Stimulated activated CD4-positive, alpha-beta T cell treated with anti-CD3 and anti-CD28 coated beads, Interleukin-15, amount 100 ng/mL, for 1 hour (primary cell): ENCODE data around the gene ZNF766.
"Not testable (repeated sequence)": the region's sequence is repeated elsewhere in the genome, so short reads cannot be mapped to it uniquely, and the experiment has no call there.

Experiments used
- DNase-seq, 2 donors: peaks; one replicate each; pipeline ENCODE4 v3.0.0-alpha.2; 2020; ENCODE audit warnings: low read depth in 1 of 2, low spot score in 1 of 2

ZNF766 gene

DNA sequence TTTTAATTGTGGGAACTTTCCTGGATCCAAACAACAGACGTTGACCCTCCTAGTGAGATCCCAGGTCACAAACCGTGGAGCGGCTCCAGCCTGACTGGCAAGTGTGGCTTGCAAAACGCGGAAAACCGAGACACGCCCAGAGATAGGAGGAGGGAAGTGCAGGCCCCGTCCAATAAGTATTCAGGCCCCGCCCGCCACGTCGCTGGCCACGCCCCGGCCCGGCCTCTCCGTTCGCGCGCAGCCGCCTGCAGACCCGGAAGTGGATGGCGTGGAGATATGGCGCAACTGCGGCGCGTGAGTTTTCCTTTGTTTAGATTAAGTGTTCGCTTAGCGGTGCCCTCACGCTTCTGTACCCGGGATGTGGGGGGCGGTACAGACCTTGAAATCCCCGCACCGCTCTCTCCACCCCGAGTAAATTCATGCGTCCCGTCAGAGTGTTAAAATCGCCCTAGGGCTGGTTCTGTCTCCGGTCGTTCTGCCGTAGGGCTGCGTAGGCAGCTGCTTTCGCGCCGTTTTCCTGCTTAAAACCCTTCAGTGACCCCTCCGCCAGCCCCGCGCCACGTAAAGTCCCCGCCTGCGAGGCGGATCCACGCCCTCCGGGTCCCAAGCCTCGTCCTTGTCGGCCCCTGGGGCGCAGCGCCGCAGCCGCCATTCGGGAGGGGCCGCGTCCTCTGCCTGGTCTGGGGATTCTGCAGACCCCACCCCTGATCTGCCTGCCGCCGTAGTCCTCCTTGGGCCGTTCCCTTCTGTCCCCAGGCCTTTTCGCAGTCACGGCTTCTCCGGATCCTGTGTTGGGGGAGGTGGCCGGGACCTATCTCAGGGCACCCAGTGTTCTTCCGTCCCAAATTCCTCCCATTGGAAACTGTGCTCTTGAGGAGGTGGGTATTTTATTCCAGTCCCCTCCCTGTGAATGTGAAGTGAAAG, at the start of gene ZNF766:
TSS of gene ZNF766 (plus strand) at position 250 of the 924 bp plus-strand sequence. CDS start at position 277, 27 bp downstream.
- DNase-seq: peak; percentile 95 to 98

DNA sequence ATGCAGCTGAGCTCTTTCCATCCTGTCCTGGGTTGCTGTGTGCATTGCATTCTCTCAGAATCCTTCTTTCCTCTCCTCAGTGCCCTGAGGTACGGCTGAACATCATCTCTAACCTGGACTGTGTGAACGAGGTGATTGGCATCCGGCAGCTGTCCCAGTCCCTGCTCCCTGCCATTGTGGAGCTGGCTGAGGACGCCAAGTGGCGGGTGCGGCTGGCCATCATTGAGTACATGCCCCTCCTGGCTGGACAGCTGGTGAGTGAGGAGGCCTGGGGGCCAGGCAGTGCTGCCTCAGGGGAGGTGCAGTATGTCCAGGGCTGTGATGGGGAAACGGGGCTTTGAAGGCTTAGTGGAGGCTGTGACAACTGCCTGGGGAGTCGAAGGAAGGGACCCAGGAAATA, 49.8 kb upstream of the ZNF766 start:
- DNase-seq: no peak

DNA sequence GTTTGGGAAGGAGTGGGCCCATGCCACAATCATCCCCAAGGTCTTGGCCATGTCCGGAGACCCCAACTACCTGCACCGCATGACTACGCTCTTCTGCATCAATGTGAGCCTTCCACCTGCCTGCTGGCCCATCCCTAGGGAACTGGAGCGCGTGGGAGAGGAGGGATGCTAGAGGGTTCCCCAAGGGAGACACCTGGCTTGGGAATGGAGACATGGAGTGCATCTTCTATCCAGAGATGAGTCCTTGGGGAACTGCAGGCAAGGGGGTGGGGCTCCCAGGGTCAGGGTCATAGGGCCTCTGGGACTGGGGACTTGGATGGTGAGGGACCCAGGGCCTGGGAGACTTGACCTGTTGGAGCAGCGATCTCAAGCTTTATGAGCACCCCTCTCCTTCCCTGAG, 48.4 kb upstream of the ZNF766 start:
- no peak for DNase-seq

DNA sequence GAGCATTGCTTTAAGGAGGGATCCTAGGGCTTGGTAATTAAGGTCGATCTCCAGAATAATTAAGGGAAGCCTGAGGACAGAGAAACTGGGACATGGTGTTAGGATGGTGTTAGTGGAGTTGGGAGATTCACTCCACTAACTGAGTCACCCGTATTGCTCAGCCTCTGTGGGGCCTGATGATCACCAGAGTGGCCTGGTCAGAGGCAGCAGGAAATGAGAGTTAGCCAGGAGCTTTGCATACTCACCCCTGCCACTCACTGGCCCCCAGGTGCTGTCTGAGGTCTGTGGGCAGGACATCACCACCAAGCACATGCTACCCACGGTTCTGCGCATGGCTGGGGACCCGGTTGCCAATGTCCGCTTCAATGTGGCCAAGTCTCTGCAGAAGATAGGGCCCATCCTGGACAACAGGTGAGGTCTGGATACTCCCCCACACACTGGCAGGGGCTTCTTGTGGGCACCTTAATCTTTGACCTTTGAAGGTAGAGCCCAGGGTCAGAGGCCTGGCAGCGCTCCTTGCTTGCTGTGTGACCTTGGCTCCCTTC, 47.5 kb upstream of the ZNF766 start:
- DNase-seq: no peak

DNA sequence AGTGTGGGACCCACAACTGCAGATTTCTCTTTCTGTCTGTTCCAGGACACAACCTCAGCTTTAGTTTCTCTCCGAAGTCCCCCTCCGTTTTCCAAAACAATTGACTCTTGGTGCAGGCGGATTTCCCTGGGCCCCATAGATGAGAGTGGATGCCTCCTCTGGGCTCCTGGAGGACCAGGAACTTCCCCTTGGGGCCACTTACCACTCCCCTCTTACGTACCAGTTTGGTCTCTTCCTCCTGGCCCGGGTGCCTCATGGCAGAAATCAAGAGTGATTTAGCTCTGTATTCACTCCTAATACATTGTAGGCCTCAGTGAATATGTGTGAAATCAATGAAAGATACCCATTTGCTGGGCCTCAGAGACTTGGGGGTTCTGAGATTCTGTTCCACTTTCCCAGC, 45.2 kb upstream of the ZNF766 start:
- DNase-seq: no peak

DNA sequence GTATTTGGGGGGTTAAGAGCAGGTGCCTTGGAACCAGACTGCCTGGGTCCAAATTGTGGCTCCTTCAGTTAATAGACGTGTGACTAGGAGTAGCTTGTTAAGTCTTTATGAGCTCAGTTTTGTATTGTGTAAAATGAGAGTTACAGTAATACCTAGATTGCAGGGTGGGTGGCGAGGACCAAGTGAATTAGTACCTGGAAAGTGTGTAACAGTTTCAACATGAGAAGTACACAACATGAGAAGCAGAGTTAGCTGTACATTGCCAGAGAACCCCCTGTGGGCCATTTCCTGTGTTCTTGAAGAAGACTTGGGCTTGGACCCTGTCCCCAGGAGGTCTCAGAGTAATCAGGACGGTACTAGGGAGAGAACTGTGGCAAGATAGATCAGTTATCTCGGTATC, 42.7 kb upstream of the ZNF766 start:
- no peak for DNase-seq

DNA sequence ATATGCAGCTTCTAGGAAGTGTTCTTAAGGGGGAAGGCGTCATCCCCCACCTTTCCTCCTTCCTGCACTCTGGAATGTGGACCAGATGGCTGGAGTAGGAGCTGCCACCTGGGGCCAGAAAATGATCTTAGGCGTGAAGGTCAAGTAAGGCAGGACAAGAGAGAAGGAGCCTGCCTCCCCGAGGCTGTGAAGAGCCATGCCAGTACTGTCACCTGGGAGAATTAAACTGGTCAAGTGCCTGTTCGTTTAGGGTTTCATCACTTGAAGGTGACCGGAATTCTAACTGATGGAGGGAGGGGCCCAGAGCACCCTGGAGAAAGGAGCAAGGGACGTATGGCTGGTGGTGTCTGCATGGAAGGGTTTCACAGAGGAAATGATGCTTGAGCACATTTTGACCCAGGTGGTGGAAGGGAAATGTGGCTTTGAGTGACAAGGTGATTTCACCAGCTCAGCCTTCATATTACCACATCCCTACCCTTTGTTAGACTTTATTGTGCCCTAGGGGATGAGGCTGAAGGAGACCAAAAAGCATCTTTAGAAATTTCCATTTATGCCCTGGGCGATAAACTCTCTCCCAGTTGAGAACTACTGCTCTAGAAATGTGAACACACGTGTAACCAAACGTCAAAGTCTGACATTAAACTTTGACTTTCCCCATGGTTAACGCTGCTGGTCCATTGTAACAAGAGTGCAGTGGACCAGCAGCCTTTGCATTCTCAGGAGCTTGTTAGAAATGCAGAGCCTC, 42.0 kb upstream of the ZNF766 start:
- DNase-seq: no peak

DNA sequence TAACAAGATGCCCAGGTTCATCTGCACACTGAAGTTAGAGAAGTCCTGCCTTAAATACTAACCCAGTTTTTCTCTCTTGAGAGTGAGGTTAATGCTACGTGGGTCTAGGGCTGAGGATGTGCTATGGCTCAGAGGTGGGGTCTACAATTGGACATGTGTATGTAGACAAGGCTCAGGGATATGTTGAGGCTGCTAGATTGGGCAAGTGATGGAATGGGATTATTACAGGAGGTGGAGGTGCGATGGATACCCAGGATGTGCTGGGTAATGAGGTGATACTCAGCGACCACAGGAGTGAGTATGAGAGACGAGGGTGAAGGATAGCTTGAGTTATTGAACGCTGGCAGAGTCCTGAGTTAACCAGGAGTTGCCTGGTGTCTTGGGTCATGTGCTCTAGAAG, 41.4 kb upstream of the ZNF766 start:
- DNase-seq: no peak

DNA sequence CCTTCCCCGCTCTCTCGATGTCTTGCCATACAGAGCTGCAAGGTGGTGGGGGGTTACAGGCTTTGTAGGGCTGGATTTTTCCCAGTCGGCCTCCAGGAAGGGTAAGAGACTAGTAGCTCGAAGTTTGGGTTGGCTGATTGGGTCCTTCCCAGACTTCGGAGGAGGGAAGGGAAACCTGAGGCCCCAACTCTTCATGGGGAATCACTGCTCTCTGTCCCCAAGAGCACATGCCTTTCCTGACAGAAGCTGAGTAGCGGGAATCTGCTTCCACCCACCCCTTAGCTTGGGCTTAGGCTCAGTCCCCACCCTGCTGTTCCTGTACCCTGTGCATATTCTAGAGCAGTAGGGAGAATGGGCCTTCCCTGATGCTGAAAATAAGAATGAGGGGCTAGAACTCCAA, 39.9 kb upstream of the ZNF766 start:
- no peak for DNase-seq

DNA sequence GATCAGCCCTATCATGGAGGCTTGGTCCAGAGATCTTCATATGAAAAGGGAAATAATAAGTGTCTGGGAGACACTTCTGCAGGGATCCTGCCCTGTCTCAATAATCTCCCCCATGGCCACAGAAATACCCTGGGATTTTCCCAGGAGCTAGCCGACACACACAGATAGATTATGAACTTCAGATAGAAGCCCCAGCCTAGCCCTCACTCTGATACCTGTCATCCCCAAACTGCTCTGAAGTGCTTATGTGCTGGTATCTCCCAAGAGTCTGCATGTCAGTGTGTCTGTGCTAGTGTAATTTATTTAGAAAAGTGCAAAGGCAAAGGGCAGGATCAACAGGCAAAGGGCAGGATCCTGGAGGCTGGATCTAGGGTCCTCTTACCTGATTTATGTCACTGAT, 38.7 kb upstream of the ZNF766 start:
- no peak for DNase-seq

DNA sequence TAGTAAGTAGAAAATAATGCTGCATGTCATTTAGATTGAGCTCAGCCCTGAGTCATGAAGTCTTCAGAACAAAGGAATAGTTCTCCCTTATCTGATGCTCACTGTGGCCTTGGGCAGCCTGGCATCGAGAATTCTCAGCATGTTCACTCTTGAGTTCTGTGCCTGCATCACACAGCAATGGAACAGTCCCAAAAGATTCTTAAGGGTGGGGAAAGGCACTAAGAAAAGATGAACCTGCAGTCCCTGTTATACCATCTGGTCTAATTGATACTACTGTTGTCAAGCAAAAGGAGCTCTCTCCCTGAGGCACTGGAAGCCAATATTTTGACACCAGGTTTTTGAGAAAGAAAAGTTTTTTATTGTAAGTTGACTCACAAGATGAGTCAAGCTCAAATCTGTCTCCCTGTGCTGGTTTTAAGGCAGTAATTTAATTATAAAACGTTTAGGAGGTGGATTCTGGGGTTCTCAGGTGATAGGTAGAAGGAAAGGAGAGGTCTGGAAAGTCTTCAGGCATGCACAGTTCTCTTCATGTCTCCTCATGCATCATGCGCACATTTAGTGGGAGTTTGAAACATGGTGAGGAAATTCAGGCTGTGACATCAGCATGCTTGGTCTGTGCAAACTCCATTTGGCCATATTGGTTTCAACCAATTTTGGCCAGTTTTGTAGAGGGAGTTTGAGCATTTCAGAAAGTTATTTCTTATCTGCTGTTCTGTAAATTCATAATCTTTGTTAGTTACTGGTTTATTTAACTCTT, 38.1 kb upstream of the ZNF766 start:
- DNase-seq: no peak

DNA sequence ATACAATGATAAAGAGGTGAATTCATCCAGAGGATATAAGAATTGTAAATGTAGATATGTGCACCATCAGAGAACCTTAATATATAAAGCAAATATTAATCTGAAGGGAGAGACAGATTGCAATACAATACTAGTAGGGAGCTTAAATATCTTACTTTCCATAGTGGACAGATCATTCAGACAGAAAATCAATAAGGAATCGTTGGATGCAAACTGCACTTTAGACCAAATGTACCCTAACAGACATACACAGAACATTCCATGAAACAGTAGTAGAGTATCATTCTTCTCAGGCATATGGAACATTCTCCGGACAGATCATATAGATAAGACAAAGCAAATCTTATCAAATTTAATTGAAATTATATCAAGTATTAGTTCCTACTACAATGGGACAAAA, 35.0 kb upstream of the ZNF766 start:
- DNase-seq: no peak

DNA sequence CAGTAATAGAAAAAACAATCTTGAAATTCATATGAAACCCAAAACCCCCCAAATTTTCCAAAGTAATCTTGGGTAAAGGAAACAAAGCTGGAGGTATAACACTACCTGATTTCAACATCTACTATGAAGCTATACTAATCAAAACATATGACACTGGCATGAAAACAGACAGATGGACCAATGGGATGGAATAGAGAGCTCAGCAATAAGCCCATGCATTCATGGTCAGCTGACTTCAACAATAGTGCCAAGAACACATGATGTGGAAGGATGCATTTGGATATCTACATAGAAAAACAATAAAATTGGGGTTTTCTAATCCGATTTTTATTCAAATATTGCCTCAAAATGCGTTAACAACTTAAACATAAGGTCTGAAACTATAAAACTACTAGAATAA, 32.2 kb upstream of the ZNF766 start:
- no peak for DNase-seq

DNA sequence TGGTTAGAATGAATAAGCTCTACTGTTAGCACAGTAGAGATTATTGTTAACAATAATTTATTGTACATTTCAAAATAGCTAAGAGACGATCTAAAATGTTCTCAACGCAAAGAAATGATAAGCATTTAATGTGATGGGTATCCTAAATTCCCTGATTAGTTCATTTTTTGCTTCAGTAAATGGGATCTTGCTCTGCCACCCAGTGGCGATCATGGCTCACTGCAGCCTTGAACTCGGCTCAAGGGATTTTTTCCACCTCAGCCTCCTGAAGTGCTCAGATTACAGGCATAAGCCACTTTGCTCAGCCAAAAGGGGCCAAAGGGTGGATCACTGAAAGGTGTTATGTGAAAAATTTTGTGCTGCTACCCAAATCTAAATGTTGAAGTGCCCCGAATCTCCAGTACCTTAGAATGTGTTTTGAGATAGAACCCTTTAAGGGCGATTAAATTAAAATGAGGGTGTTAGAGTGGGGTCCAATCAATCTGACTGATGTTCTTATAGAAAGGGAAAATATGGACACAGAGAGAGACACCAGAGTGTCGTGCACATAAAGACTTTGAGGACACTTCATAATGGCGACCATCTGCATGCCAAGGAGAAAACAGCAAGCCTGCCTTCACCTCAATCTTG, 31.5 kb upstream of the ZNF766 start:
- peak; percentile 21 to 22 for DNase-seq

DNA sequence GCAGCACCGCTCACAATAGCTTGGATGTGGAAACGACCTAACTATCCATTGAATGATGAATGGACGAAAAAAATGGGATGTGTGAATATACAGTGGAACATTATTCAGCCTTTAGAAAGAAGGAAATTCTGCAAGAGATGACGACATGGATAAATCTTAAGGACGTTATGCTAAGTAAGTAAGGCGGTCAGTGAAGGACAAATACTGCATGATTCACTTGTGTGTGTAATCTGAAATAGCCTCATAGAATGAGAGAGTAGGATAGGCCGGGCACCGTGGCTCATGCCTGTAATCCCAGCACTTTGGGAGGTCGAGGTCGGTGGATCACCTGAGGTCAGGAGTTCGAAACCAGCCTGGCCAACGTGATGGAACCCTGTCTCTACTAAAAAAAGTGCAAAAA, 25.4 kb upstream of the ZNF766 start:
- no peak for DNase-seq

DNA sequence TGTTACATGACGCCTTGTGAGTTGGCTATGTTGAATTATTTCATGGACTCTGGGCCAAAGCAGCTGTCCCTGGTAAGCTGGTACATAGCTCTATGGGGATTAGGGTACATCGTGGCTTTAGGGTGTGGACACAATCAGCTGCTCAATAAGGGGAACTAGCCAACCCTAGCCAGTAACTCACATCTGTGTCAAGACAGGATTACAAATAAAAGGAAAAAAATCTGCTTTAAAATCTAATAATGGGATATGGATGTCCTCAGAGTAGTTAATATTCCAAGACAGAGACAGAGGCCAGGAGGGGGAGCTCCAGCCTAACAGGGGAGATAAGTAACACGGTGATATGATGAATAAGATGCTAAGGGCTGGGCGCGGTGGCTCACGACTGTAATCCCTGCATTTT, 21.1 kb upstream of the ZNF766 start:
- DNase-seq: peak in 1 of 2 donors; percentile 37

DNA sequence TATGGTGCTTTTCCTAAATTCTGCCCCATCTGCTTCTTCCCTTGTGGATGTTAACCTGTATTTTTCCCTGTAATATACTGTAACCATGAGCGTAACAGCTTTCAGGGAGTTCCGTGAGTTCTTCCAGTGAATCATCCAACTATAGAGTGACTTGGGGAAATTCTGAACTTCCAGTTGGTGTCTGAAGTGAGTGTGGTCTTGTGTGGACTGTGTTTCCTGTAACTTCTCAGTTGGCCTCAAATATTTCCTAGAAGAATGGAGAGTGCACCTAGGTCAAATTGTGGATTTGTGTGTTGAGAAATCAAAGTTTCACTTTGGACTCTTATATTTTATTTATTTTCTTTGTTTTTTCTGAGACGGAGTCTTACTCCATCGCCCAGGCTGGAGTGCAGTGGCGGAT, 11.0 kb upstream of the ZNF766 start:
- no peak for DNase-seq

DNA sequence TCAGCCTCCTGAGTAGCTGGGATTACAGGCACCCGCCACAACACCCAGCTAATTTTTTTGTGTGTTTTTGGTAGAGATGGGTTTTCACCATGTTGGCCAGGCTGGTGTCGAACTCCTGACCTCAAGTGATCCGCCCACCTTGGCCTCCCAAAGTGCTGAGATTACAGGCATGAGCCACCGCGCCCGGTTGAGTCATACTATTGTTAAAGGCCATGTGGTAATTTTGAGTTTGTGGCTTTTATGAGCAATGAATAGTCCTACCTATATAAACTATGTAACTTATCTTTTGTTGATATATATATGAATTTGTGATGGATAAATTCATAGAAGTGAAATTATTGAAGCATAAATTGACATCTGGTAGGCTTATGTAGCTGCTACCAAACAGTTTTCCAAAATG, 3.8 kb upstream of the ZNF766 start:
- DNase-seq: not testable (repeated sequence)

DNA sequence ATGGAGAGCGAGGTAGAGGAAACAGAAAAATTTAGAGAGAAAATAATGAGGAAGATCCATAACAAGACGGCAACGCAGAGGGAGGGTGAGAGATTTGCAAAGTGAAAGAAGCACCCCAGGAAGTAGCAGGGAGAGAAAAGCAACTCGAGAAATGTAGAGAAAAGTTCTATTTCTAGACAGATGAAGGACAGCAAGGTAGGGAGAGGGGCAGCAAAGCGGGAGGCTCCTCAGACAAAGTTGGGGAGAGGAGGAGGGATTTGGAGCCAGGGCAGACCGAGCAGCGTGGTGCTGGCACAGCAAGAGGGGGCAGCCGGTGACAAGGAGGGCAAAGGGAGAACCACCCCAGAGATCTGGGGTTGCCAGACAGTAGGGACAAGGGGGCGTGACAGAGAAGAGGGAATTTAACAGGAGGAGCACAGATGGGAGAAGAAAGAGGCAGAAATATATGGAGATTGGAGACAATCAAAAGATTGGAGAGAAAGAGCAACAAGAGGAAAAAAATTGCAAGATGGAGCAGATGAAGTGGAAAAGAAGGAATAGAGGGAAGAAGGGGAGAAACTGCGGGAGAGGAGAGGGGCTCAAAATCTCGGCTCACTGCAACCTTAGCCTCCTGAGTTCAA, 989 bp downstream of the ZNF766 start:
- no peak for DNase-seq

DNA sequence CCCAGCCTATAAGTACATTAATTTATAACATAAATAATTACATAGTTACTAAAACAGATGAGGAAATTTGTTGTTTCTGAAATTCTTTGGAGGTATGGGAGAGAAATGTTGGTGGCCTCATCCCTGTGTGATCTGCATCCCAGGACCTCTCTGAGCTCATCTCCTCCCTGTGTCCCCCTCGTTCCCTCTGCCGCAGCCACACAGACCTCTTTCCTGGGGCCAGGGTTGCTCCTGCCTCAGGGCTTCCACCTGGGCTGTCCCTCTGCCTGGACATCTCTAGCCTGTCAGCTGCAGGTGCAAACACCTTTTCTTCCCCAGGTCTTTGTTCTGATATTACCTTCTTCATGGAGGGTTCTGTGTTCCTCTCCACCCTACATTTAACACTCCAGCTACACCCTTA, 3.9 kb downstream of the ZNF766 start:
- DNase-seq: no peak
